ENCODE measurements around the gene TCN2.
"Not testable (repeated sequence)": the region's sequence is repeated elsewhere in the genome, so short reads cannot be mapped to it uniquely, and the experiment has no call there.

The TCN2 gene

DNA sequence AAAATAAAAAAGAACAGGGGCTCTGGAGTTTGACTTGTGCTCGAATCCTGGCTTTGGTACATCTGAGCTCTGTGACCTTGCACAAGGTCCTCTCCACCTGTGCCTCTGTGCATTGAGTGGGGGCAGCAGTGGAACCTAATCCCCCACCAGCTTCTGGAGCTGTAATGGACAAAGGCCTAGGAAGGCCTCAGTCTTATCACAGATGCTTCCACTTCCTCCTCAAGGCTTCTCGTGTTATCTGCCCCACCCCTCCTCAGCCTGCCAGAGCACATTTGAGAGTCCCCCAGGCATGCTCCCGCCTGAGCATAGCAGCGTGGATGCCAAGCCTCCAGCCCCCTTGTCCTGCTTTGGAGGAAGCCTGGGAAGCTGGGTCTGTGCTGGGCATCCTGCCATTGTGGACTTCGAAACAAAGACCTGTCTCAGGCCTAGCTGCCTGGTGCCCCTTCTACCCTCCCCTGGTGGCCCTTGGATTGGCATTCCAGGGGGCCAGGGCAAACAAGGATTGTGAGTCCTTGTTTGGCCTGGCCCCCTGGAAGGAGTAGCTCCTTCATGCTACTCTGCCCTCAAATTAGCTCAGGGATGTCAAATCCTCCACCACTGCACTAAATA, 43.6 kb downstream of the TCN2 start:
- no peak for DNase-seq

DNA sequence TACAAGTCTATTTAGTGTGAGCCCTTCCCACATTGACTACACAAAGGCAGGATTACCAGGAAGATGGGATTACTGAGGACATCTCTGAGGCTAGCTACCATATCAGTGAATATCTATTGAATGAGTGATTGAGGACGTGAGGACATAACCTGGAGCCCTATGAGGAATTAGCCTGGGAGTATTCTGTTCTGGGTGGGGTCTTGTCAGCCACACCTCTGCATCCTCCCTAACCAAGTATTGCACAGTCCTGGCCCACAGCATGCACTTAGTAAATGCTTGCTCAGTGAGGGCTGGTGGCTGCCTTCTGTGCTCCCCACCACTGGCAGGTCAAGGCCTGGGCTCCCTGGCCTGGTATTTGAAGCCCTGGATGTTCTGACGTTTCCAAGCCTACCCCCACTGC, 45.9 kb downstream of the TCN2 start:
- DNase-seq: no peak

- no peak for DNase-seq
Observed at GRCh38 chr22:30654361-30654760, 47.4 kb downstream of the TCN2 start.

- DNase-seq: no peak
Observed at GRCh38 chr22:30655532-30655931, 48.6 kb downstream of the TCN2 start.

GRCh38 chr22:30662040-30662439, 55.1 kb downstream of the TCN2 start:
- DNase-seq: peak; percentile 91

DNA sequence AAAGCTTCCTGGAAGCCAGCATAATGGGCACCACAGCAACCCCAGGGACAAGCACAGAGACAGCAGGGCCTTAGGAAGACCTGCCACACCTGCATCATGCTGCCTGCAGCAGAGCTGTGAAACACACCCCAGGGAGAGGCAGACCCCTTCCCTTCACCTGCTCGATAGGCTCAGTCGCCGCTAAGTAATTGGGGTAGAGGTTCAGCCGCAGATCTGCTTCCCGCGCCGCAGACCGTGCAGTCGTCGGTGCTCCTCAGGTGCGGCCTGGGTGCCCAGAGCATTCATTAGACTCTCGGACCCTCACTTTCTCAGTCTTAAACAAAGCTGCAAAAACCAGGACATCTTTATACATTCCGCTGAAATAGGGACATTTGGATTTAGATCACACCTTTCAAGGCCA, 57.8 kb downstream of the TCN2 start:
- DNase-seq: no peak

DNA sequence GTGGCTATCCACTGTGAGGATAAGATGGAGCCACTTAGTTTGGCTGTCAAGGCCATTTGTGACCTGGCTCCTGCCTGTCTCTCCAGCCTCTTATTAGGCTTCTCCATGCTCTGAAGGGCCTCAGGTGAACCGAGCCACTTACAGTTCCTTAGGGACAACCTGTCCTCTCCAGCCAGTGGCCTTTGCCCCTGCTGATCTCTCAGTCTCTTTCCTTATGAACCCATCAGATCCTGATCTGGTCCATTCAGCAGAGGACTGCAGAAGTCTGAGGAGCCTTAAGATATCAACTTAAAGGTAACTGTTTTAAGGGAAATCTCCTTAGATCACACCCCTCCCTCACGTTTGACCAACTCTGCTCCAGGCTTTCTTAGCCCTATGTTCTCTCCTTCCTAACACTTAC, 58.3 kb downstream of the TCN2 start:
- no peak for DNase-seq

DNA sequence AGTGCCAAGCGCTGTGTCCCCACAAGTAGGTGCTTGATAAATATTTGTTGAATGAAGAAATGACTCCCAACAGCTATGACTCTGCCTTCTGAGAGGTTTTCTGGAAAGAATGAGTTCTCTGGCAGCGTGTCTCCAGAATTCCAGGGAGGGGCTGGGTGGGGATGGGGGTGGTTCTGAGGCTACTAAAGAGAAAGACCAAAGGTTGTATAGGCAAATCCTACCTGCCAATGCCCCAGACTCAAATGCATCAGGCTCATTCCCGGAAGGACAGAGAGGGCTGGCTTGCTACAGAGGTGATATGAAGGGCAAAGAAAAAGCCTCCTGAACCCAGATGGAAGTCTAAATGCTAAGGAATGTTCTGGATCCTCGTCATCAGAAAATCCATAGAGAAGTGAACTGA, 58.8 kb downstream of the TCN2 start:
- DNase-seq: no peak

- DNase-seq: no peak
Observed at GRCh38 chr22:30667107-30667493, 60.1 kb downstream of the TCN2 start.

GRCh38 chr22:30667494-30668385, 60.8 kb downstream of the TCN2 start, which contains the start of gene DUSP18:
TSS of gene DUSP18 (minus strand) at chr22:30667875. CDS start at chr22:30664003, 3,872 bp downstream.
- peak; percentile 84 for DNase-seq

- no peak for DNase-seq
Observed at GRCh38 chr22:30668386-30668710, 61.4 kb downstream of the TCN2 start.

- DNase-seq: no peak
Observed at GRCh38 chr22:30671071-30671470, 64.1 kb downstream of the TCN2 start.

DNA sequence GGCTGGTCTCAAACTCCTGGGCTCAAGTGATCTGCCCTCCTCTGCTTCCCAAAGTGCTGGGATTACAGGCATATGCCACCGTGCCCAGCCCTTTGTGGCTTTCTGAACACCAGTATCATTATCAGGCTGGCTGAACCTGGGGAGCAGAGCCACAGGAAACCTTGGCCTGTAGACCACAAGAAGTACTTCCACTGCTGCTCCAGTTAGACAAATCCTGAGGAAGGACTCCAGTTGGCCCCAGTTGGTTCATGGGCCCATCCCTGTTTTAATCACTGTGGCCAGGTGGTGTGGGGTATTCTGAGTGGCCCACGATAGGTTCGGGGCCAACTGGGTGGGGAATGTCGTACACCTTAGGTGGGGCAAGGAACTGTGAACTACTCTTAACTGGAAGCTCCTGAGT, 66.2 kb downstream of the TCN2 start:
- no peak for DNase-seq

- DNase-seq: no peak
Observed at GRCh38 chr22:30674482-30674881, 67.5 kb downstream of the TCN2 start.

- no peak for DNase-seq
Observed at GRCh38 chr22:30675436-30675835, 68.5 kb downstream of the TCN2 start.

DNA sequence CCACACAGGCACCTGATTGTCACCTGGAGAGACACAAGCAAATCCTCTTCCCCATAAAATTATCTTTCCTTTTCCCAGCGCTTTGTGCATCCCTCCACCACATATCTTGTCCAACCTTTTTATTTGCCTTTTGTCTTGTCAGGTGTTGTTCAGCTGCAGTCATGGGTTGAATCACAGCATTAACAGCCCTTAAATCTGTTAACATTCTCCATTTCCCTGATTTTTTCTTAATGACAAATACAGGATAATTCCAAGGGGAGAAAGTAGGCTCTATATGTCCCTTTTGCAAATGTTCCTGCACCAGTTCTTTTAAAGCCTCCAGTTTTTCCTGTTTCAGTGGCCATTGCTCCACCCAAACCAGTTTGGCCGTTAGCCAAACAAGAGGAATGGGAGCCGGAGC, 69.6 kb downstream of the TCN2 start:
- DNase-seq: not testable (repeated sequence)
